SW 1271 (cell line): Measurements from ENCODE around the gene CENPB.

Experiments used
- DNase-seq, 2 experiments: peaks; one replicate each; lab custom pipeline; 2025; lab: John Stamatoyannopoulos, UW

CENPB gene

GRCh38 chr20:3748073-3748472 lies 38.5 kb downstream of the CENPB start:
- no peak for DNase-seq

GRCh38 chr20:3747471-3747870 lies 39.1 kb downstream of the CENPB start:
- no peak for DNase-seq

- no peak for DNase-seq
Measured at GRCh38 chr20:3745686-3746173, 40.8 kb downstream of the CENPB start.

GRCh38 chr20:3744806-3745685 lies 41.5 kb downstream of the CENPB start:
- peak in 1 of 2 experiments; percentile 18 for DNase-seq

- no peak for DNase-seq
Measured at GRCh38 chr20:3744037-3744436, 42.5 kb downstream of the CENPB start.

- no peak for DNase-seq
Measured at GRCh38 chr20:3743251-3743650, 43.3 kb downstream of the CENPB start.

GRCh38 chr20:3741836-3742458 lies 44.6 kb downstream of the CENPB start:
- no peak for DNase-seq

DNA sequence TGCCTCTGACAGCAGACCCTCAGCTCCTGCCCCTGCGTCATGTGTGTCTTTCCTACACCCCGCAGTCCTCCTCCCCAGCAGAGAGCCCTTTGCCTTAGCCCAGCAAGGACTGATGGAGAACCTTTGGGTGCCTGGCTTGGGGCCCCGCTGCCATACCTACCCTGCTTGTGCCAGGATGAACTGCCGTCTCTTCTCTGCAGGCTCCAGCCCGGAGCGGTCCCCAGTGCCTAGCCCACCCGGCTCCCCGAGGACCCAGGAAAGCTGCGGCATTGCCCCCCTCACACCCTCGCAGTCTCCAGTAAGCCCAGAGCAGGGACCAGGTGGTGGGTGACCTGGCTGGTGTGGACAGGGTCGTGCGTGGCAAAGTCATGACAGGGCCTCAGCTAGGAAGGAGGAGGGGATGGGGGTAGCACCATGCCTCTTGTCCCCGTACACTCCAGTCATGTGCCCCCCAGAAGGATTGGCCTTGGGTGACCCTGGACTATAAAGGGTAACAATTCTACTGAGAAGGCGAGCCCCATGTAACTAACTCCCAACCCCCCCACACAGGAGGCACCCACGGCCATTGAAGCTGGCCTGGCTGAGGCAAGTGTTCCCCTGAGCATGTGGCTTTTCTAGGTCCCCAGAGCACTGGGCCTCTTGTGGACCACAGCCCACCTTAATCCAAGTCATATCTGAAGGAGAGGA lies 45.8 kb downstream of the CENPB start:
- DNase-seq, result no peak

DNA sequence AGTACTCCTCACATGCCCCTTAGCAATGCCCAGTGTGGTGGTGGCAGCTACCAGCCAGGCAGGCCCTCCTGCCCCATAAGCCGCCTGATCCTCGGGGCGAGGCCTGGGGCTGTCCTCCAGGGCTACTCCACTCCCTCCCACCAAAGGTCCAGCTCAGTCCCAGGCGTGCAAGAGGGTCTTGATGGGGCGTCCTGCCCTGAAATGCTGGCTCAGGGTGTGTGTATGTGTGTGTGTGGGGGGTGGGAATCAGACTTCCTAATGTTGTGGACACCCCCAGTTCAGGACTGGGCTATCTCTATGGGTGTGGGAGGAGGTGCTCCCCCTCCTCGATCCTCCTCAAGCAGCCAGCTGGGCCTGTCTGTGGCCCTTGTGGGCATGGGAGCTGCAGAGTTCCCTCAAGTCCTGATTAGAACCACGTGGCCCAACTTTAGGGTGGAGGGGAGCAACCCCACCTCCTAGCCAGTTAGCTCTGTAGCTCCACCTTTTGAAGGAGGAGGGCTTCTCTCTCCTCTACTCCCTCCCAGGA lies 46.6 kb downstream of the CENPB start:
- DNase-seq, result no peak

GRCh38 chr20:3739054-3739925 lies 47.2 kb downstream of the CENPB start:
- no peak for DNase-seq

DNA sequence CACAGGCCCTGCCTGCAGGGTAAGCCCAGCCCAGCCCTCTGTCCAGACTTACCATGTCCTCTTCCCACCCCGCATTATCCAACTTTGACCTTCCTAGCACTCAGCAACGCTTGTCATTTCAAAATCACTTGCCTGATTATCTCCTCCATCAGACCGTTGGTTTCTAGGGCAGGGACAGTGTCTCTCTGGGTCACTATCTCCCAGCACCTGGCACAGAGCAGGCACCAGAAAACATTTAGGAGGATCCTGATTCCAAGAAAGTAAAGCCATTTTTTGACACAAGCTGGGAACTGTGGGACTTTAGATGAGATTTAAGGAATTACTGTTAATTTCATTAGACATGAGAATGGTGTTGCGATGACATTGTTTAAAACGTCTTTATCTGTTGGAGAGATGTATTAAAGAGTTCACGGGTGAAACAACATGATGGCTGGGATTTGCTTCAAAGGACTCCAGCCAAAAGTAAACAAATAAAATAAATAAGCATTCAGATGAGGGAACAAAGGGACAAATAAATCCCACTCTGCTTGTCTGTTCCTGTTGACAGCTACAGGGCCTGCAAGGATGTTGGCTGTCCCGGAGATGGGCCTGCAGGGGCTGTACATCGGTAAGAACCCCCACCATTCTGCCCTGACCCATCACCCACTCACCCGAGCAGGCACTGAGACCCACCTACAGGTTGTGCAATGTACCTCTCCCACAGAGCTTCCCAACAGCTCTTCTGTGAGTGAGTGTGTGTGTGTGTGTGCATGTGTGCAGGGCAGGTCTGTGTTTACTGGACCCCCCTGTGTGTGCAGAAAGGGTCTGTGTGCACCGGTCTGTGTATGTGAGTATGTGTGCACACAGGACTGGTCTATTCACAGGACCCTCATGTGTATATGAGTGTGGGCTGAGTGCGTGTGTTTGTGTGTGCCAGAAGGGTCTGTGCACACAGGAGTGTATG lies 48.2 kb downstream of the CENPB start:
- DNase-seq, result no peak

DNA sequence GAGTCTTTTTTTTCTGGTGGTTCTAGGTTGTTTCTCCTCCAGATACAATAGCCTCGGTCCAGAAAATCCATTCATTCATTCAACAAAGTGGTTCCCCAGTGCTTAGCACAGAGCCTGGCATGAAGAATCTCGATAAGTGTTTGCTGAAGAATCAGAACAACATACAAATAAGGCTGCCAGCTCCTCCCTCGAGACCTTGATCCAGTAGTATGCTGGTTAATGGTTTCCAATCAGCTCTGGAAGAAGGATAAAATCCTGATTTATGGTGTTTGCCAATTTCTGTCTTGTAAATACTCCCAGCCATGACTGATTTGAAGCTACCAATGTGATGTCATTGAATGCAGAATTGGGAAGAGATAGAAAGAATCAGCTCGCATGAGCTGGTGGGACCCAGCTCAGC lies 50.8 kb downstream of the CENPB start:
- no peak for DNase-seq

GRCh38 chr20:3734111-3734843 lies 52.3 kb downstream of the CENPB start:
- DNase-seq, result no peak
